Liver (tissue), 9 donors: Measurements from ENCODE around the gene ZNF544. TPM values are rescaled to one million over a fixed set of nuclear protein-coding genes. Genes with fewer than 3 reads are reported as not detected.

Experiments
- DNase-seq: peaks from one replicate; pipeline ENCODE4 v3.0.0-alpha.2; 2017; ENCODE audit warnings: low spot score
- H3K27ac ChIP-seq, 2 donors: one replicate each; pipeline ENCODE4 v1.7.0; 2013; ENCODE audit warnings: inconsistent platforms in 2 of 2, low read length in 2 of 2, control low read depth in 1 of 2, low read depth in 1 of 2, mild to moderate bottlenecking in 1 of 2
- H3K27me3 ChIP-seq, 4 donors: one replicate each; pipeline versions ENCODE4 v1.6.1 to v1.7.0; 2013; ENCODE audit warnings: low read length in 3 of 4, inconsistent platforms in 1 of 4, mild to moderate bottlenecking in 1 of 4, moderate library complexity in 1 of 4; ENCODE audit not compliant: control insufficient read depth in 4 of 4, insufficient read depth in 4 of 4
- H3K36me3 ChIP-seq, 4 donors: one replicate each; pipeline versions ENCODE4 v1.6.1 to v1.7.0; 2013; ENCODE audit warnings: low read length in 3 of 4, mild to moderate bottlenecking in 3 of 4, low read depth in 1 of 4, moderate library complexity in 1 of 4; ENCODE audit not compliant: control insufficient read depth in 4 of 4, insufficient read depth in 3 of 4
- H3K4me1 ChIP-seq, 4 donors: one replicate each; pipeline versions ENCODE4 v1.6.1 to v1.7.0; 2013; ENCODE audit warnings: low read length in 3 of 4, mild to moderate bottlenecking in 3 of 4, moderate library complexity in 1 of 4; ENCODE audit not compliant: control insufficient read depth in 4 of 4, insufficient read depth in 4 of 4
- H3K4me3 ChIP-seq, 3 donors: one replicate each; pipeline versions ENCODE4 v1.6.1 to v1.7.0; 2013; ENCODE audit warnings: low read length in 3 of 3, control low read depth in 1 of 3, low read depth in 1 of 3, mild to moderate bottlenecking in 1 of 3
- H3K9ac ChIP-seq, 2 donors: one replicate each; pipeline ENCODE4 v1.7.0; 2013; ENCODE audit warnings: low read length in 2 of 2, mild to moderate bottlenecking in 2 of 2, moderate library complexity in 2 of 2, control low read depth in 1 of 2, low read depth in 1 of 2
- H3K9me3 ChIP-seq, 4 donors: one replicate each; pipeline versions ENCODE4 v1.6.1 to v1.7.0; 2013; ENCODE audit warnings: low read length in 3 of 4; ENCODE audit not compliant: control insufficient read depth in 4 of 4
- ATF3 ChIP-seq: IDR thresholded peaks from 2 replicates; pipeline ENCODE4 v1.6.1; 2016; ENCODE audit warnings: antibody characterized with exemption
- CTCF ChIP-seq: fragments of 150-350 bp; IDR thresholded peaks from 2 replicates; pipeline ENCODE4 v1.5.1; 2017; ENCODE audit warnings: improper control_type of control experiment, low read depth, low read length; ENCODE audit not compliant: missing input control
- EGR1 ChIP-seq, 2 donors: IDR thresholded peaks; 2 replicates each; pipeline ENCODE4 v1.6.1; 2016 to 2018; ENCODE audit warnings: antibody characterized with exemption in 2 of 2, low read depth in 2 of 2
- FOXA1 ChIP-seq: IDR thresholded peaks from 2 replicates; pipeline ENCODE4 v1.6.1; 2016; ENCODE audit warnings: antibody characterized with exemption
- FOXA2 ChIP-seq: IDR thresholded peaks from 2 replicates; pipeline ENCODE4 v1.6.1; 2016; ENCODE audit warnings: antibody characterized with exemption
- GABPA ChIP-seq, 2 donors: IDR thresholded peaks in 1 of 2; conservative IDR thresholded peaks in 1 of 2; 2 replicates each; pipeline ENCODE4 v1.6.1; 2016; ENCODE audit warnings: antibody characterized with exemption in 2 of 2, mild to moderate bottlenecking in 1 of 2, moderate library complexity in 1 of 2
- HNF4A ChIP-seq, 2 donors: conservative IDR thresholded peaks; 2 replicates each; pipeline ENCODE4 v1.6.1; 2016; ENCODE audit warnings: antibody characterized with exemption in 2 of 2, mild to moderate bottlenecking in 2 of 2
- HNF4G ChIP-seq: IDR thresholded peaks from 2 replicates; pipeline ENCODE4 v1.6.1; 2016; ENCODE audit warnings: antibody characterized with exemption
- JUND ChIP-seq, 2 donors: IDR thresholded peaks; 2 replicates each; pipeline ENCODE4 v1.6.1; 2016; ENCODE audit warnings: antibody characterized with exemption in 2 of 2
- NR2F2 ChIP-seq: IDR thresholded peaks from 2 replicates; pipeline ENCODE4 v1.6.1; 2016; ENCODE audit warnings: antibody characterized with exemption
- RAD21 ChIP-seq, 2 donors: IDR thresholded peaks; 2 replicates each; pipeline ENCODE4 v1.6.1; 2016; ENCODE audit warnings: antibody characterized with exemption in 2 of 2, mild to moderate bottlenecking in 2 of 2
- REST ChIP-seq: IDR thresholded peaks from 2 replicates; pipeline ENCODE4 v1.6.1; 2016; ENCODE audit warnings: antibody characterized with exemption, mild to moderate bottlenecking
- RXRA ChIP-seq, 2 donors: IDR thresholded peaks; 2 replicates each; pipeline ENCODE4 v1.6.1; 2017 to 2018; ENCODE audit warnings: antibody characterized with exemption in 2 of 2, mild to moderate bottlenecking in 1 of 2
- SP1 ChIP-seq: IDR thresholded peaks from 2 replicates; pipeline ENCODE4 v1.6.1; 2018; ENCODE audit warnings: antibody characterized with exemption, mild to moderate bottlenecking
- TAF1 ChIP-seq: conservative IDR thresholded peaks from 2 replicates; pipeline ENCODE4 v1.6.1; 2016; ENCODE audit warnings: antibody characterized with exemption, mild to moderate bottlenecking
- YY1 ChIP-seq: IDR thresholded peaks from 2 replicates; pipeline ENCODE4 v1.6.1; 2016; ENCODE audit warnings: antibody characterized with exemption, mild to moderate bottlenecking
- ZBTB33 ChIP-seq: IDR thresholded peaks from 2 replicates; pipeline ENCODE4 v1.6.1; 2016; ENCODE audit warnings: antibody characterized with exemption
- WGBS: extraction: QIAGEN DNeasy Blood & Tissue Kit; methylation state at CpG from one replicate; pipeline ENCODE4 v1.1.7; 2013; 5-methylcytosine and 5-hydroxymethylcytosine counted together
- polyA plus RNA-seq, 2 donors: library from polyadenylated mRNA; stranded (reverse) in 1 of 2; unstranded in 1 of 2; fragments of 200-250 nt in 1 of 2; fragments of >200 nt in 1 of 2; fragmentation: Nextera tagmentation in 1 of 2; extraction: Ambion mirVana in 1 of 2; gene quantifications; one replicate each; pipeline versions ENCODE4 v1.2.1 to v1.2.3, GENCODE V29; 2013 to 2015
- total RNA-seq, 2 donors: library from RNA; depleted of rRNA; stranded (reverse); fragments of >200 nt; gene quantifications; one replicate each; pipeline ENCODE4 v1.2.3, GENCODE V29; 2014
- donor health status: healthy.
- donor health status: healthy.
- donor health status: healthy.
- donor health status: healthy.
- donor health status: healthy.

ZNF544 gene
- total and polyA plus RNA-seq, 4 donors: 2.5 to 25.2 (median 11.3) TPM

GRCh38 chr19:58183817-58184215, 44.9 kb upstream of the ZNF544 start:
- Histone ChIP-seq H3K4me3 (peak overlapping the region; percentile 72 to 94 (median 91)), H3K4me1 (peaks cover 0 to 13% (median 4%) of the 10 kb centered on the region in 4 donors), H3K27me3 (no peaks in the 10 kb centered on the region), H3K9me3 (peaks cover 41 to 58% (median 44%) of the 10 kb centered on the region in 4 donors), H3K27ac (peak overlapping the region; percentile 99 to 100), H3K9ac (peak overlapping the region in 1 of 2 donors; percentile 93), H3K36me3 (peaks cover 13 to 39% (median 33%) of the 10 kb centered on the region in 4 donors)
- DNase-seq: no peak
- TF ChIP-seq REST (no peak), JUND (IDR thresholded peaks at IDR 0.05) (no peak), HNF4G (no peak)
- 21% methylated on average over 13 of the region's 13 CpGs for WGBS

GRCh38 chr19:58196901-58197616, 31.7 kb upstream of the ZNF544 start:
- peaks cover 28 to 85% (median 82%) of the 10 kb centered on the region in 4 donors for H3K36me3 ChIP-seq
- H3K9ac ChIP-seq: no peak overlapping the region
- WGBS: 78% methylated on average over 6 of the region's 6 CpGs
- no peaks in the 10 kb centered on the region for H3K4me1 ChIP-seq
- H3K9me3 ChIP-seq: peaks cover 72 to 94% (median 81%) of the 10 kb centered on the region in 4 donors
- no peak overlapping the region for H3K27ac ChIP-seq
- TF ChIP-seq HNF4G: no peak
- no peak for TF ChIP-seq TAF1
- TF ChIP-seq FOXA2: no peak
- TF ChIP-seq YY1: no peak
- TF ChIP-seq FOXA1: no peak
- TF ChIP-seq SP1: no peak
- TF ChIP-seq EGR1 (IDR thresholded peaks at IDR 0.05; ENCODE audit: low read depth in 2 of 2): no peak
- no peak for TF ChIP-seq RXRA (IDR thresholded peaks at IDR 0.05)
- no peak for TF ChIP-seq HNF4A (conservative IDR thresholded peaks at IDR 0.05)
- no peak for TF ChIP-seq RAD21 (IDR thresholded peaks at IDR 0.05)
- TF ChIP-seq JUND (IDR thresholded peaks at IDR 0.05): no peak
- no peak for TF ChIP-seq GABPA (IDR thresholded peaks at IDR 0.05 in 1 of 2, conservative IDR thresholded peaks at IDR 0.05 in 1 of 2)
- no peak for TF ChIP-seq ATF3
- no peak for TF ChIP-seq NR2F2
- TF ChIP-seq REST: no peak
- no peak for TF ChIP-seq CTCF
- TF ChIP-seq ZBTB33: no peak
- DNase-seq: no peak
- peak overlapping the region in 2 of 3 donors; percentile 61 to 75 for H3K4me3 ChIP-seq
- no peaks in the 10 kb centered on the region for H3K27me3 ChIP-seq
